GM19397 (cell line): Measurements from ENCODE around the gene COPB1.

Experiments
- ATAC-seq: cut with Tn5 transposase; IDR thresholded peaks from one replicate; pipeline ENCODE4 v1.9.1; 2021; ENCODE audit warnings: mild to moderate bottlenecking, moderate library complexity; ENCODE audit not compliant: unreplicated experiment

The COPB1 gene

DNA sequence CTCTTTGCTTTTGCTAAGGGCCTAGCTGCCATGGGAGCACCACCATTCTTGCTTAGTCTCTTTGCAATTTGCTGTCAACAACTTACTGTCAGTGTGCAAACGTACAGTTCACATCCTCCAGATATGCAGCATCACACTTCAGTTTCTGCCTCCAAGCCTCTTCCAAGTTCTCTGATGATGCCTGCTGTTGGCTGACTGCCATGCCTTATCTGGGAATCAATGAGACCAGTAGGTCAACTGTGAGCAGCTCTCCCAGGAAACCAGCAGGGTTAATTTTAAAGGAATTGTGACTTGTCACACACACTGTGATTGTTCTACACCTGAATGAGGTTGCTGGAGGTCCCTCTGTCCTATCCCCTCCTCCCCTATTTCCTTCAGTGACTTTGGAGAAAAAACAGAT, 56.0 kb downstream of the COPB1 start:
- ATAC-seq: no peak

DNA sequence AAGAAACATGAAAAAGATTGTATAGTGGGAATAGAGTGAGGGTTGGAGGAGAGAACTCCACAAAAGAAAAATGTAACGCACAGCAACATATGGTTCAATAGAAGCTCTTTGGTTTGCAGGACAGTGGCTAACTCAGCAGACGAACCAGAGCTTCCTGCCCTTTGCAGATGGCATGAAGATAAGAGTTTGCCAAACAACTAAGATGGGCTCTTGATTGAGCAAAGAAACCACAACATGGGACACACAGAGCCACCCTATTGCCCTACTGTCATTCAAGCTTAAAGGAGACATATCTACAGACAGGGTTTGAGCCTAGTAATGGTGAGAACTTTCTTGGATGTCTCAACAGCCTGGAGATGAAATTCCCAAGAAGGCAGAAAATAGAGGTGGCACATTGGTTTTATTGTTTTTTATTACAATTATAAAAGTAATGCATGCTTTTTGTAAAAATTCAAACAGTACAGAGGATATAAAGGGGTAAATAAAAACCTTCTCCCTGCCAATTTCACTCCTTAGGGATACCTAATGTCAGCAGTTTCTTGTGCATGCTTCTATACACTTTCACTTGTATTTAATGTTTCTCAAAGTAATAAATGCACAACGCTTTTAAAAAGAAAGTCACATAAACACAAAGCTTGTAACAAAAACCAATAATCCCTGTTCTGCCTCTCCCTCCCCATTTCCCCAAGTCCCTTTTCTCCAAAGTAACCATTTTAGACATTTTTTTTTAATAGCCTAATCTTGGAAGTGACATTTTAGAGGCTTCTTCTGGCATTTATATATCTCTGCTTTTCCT, 63.7 kb downstream of the COPB1 start:
- no peak for ATAC-seq

DNA sequence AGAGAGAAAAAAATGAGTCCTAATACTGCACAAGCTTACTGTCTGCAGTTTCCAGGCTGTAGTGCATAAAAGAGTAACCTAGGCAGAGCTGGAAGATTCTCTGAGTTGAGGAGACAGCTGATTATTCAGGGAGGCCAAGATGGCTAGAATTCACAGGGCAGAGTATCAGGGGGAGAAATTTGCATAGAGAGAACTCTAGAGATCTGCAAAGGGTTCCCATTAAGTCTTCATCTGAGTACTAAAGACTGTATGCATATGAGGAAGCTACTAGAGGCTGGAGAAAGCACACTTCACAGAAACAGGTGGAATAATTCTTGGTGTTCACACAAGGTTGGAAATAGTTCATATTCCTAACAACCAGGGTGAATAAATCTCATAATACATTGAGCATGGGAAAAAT, 74.0 kb downstream of the COPB1 start:
- no peak for ATAC-seq

DNA sequence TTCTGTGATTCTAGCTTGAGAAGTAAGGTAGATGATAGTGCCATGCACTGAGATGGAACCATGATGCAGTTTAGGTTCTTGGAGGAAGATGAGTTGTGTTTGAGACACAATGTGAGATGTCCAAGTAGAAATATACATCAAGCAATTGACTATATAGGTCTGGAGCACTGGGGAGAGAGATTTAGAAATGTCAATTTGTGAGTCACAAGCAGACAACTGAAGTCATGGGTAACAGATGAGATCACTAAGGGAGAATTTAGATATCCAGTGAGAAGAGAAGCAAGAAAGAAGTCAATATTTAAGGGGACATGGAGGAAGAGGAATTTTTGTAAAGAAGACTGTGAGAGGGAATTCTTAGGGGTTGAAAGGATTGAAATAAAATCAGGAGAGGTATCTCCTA, 75.5 kb downstream of the COPB1 start:
- no peak for ATAC-seq

DNA sequence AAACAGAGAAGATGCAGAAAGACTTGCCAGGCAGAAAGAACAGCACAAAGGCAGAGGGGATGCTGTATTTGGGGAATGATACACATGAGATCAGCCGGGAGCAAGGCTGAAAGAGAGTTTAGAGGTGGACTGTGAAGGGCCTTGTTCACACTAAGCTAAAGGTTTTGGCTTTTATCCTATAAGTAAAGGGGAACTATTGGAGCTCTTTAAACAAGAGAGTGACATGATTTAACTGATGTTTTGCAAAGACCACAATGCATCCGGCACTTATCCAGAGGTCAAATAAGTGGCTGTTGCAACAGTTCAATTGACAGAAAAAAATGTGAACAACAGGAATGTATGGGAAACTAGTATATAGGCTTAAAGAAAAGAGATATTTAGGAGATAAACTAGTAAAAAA, 76.0 kb downstream of the COPB1 start:
- no peak for ATAC-seq

DNA sequence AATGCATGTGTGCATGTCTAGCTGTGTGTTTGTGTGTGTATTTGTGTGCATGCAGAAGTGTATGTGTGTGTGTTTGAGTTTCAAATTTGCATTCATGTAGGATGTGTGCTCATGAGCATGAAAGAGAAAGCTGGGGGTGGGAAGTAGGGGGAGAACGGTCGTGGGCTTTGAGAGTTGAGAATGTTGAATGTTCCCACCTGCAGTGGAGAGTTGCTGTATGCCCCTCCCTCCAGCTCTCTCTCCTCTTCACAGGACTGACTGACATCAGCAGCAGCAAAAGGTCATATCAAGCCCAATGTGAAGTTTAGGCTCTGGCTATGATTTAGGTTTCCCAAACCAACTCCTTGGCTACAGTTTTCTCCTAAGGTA, 76.8 kb downstream of the COPB1 start:
- no peak for ATAC-seq

DNA sequence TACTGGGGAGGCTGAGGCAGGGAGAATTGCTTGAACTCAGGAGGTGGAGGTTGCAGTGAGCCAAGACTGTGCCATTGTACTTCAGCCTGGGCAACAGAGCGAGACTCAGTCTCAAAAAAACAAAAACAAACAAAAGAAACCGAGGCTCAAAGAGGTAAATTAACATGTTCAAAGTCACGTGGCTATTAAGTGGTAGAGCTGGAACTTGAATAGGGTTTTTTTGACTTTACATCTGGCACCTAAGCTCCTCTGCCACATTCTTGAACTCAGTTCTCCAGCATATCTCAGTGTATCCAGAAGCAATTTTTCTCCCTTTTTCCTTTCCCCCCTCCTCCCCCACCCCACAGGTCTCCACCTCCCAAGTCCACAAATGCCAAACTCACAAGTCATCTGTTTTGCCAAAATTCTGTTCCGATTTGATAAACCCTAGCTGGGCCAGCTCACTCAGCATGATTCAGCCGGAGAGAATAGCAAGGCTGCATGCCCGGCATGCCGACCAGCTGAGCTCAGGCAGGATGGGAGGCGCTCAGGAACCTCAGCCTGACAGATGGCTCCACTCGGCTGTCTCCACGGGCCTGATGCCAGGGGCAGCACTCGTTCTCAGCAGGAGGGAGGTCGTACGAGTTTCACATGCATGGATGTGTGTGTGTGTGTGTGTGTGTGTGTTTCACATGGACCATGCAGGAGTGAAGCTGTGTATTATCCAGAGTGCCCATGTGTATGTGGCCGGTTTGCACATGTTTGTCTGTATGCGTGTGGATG, 77.4 kb downstream of the COPB1 start:
- no peak for ATAC-seq

DNA sequence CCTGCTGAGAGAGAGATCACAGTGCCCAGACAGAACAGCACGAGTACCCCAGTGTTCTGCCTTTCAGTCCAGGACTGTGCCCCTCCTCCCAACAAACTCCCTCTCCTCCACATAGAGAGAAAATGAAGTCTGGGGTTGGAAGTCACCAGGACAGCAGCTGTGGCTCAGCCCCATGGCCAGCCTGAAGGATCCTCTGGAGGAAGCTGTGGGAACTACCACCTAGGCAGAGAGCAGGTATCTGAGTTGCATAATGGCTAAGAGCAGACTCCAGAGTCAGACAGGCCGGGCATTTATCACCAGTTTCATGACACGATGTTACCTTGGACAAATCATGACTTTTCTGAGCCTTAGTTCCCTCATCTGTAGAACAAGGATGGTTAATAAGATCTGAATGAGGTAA, 79.4 kb downstream of the COPB1 start:
- no peak for ATAC-seq

DNA sequence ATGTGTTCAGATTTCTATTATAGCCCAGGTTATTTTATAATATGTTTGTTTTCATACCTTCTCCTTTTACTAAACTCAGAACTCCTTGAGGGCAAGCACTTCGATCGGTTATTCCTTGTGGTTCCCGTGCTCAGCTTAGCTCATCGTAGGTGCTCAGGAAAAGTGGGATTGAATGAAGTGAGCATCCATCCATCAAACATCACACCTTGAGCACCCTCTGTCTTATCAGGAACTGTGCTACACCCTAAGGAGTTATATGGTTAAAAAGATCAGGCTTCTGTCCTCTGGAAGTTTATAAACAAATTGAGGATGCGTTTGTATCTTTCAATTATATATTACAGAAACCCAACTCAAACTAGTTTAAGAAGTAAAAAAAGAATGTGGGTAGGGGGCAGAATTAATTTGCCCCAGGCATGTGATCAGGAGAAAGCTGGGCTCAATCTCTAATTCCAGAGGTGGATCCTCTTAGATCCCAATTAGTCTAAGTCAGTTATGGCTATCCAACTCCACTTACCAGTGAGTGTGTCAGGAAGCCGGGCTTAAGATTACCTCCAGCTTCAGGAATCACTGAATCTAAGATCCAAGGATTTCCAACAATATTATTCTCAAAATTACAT, 80.7 kb downstream of the COPB1 start:
- no peak for ATAC-seq

DNA sequence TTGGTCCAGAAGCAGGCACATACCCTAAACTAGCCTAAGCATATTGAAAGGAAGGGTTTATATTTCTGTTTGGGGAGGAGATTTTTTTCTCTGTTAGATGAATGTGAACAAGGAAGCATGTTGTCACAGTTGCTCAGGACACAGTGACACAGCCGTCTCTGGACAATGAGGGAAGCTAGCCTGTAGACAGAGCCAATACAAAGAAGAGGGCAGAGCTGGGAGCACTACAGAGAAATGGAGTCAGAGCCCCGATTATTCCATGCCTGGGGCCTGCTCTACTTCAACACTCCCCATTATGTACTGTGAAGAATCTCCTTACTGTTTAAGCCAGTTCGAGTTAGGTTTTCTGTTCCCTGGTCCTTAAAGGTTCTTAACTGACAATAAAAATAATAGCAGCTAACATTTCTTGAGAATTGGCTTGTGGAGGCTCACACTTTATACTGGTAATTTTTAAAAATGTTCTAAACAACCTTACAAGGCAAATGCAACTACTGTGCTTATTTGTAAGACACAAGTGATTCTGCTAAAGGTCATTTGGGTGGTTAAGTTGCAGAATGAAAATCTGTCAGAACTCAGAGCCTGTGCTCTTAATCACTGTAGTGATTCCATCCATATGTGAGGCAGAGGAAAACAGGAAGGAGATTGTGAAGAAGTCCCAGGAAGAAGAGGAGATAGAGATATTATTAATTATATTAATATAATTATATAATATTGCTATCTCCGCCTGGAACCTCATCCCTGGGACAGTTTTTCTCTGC, 81.8 kb downstream of the COPB1 start:
- ATAC-seq: no peak

DNA sequence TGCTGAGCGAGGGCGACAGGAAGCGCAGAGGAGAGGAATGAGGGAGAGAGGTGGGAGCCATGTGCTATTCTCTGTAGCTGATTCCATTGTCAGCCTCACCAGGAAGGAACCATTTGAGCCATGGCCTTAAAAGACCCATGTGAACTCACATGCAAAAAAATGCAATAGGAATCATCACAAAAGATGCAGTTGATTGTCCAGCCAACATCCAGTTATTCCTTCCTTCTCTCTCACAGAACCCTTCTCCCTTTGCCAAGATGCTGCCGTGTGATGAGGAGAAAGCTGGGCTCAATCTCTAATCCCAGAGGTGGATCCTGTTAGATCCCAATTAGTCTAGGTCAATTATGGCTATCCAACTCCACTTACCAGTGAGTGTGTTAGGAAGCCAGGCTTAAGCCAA, 82.4 kb downstream of the COPB1 start:
- ATAC-seq: no peak

DNA sequence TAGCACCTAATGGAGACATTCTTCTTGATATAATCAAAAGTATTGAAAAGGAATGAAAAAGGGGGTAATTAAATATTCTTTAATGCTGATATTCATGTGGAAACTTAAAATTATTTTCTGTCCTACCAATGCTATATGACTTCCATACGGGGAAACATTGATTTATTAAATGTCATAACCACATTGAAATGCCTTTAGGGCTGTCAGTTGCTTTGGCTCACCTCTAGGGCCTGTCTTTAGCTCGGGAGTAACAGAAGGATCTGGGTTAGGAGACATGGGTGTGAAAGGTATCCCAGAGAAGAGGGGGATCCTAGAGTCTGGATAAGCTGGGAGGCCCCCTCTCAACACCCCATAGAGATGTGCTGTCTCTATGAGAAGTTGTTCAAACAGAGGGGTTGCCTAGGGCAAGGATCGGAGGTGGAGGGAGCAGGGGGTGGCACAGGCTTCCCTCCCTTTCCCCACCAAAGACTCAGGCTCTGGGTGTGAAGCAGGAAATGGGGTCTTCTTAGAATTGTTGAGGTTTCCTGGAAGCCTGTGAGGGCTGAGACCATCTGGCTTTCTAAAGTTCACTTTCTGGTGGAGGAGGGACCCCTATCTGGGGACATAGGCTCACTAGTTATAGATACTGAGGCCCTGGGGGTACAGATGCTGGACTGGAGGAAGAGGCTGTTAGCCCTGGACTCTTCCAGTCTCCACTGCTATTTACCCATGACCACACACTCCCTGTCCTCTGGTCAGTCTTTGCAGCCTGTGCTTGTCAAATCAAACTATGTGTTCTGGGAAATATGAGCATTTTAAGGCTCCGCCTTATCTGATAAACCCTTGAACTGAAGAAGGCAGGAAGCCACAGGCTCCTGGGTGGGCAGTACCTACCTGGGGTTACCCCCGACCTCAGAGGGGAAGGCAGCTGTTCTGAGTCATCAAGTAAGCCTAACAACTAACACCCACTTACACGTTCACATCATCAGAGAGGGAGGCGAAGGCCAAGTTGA, 84.8 kb downstream of the COPB1 start:
- ATAC-seq: peak; percentile 51

DNA sequence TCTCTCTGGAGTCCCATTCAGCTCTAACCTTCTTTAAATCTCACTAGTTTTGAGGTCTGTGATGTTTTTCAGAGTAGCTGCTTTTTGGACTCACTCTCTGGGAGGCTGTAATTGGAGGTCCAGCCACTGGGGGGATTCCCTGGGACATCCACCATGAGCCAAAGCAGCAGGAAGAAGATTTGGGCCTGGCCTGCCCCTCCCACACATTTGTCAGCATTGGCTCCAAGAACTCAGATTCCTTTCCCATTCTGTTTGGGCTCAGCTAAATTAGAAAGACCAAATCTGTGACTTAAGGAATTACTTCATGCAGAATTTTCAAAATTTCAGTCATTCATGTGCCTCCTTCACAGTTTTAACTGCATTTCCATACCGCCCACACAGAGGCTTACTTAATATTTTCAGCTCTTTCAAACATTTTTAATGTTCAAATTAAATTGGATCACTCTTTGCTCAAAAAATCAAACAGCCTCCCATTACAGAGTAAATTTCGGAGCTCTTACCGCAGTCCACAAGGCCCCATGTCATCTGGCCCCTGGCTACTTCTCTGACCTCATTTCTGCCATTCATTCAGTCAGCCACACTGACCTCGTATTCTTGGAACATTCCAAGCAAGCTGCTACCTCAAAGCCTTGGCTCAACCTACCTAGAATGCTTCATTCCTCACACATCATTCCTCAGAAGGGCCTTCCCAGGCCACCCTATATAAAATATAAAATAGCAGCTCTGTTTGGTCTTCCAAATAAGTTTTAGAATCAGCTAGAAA, 86.1 kb downstream of the COPB1 start:
- ATAC-seq: no peak

DNA sequence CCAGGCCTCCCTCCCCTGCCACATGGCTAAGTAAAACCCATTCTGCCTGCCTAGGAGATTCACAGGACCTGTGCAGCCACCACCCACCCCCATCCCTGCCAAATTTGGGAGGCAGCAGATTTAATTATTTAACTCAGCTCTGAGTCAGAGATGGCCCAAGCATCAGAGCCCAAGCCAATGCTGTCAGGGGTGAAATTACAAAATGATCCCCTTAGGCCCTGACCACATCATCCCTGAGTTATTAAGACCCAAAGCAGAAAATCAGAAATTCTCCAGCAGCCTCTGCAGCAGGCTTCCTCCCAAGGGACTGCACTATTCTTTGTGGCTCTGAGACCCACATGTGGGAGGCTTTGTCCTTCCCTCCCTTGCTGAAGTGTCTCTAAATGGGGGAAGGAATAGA, 87.8 kb downstream of the COPB1 start:
- no peak for ATAC-seq

DNA sequence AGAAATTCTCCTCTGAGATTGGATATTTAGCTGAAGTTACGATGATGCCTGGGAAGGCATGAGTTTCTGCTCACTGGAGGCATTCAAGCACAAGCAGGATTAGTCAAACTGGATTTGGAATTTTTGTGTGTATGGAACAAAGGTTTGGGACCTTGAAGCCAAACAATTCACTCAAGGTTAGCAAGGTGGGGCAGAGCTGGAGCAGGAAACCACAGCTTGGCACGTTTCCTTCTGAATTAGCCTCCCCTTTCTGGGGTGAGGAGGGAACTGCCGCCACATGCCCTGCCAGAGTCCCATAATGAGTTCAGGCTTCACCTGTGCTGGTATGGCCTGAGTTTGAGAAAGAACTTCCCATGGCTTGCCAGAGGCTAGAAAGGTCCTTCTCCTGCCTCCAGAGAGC, 89.7 kb downstream of the COPB1 start:
- ATAC-seq: no peak

DNA sequence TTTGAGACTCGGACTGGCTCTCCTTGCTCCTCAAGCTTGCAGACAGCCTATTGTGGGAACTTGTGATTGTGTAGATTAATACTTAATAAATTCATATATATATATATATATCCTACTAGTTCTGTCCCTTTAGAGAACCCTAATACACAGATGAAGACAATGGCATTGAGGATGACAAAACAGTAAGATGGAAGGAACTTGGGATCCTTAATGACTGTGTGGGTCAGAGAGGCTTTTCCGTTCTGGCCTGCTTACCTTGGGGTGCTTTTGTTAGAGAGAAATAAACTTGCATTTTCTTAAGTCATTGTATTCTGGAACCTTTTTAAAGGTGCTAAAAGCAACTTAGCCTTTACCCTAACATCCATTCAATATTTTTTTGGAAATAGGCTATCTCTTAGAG, 91.0 kb downstream of the COPB1 start:
- ATAC-seq: no peak
